OCI-LY3 (cell line): ENCODE data around the gene ABCA2.

Experiments used
- EZH2phosphoT487 ChIP-seq: fragments of 200-600 bp; shearing (Covaris generic); IDR thresholded peaks from 2 replicates; pipeline ENCODE4 v1.6.1; 2018; ENCODE audit warnings: antibody characterized with exemption, mixed run types, low read depth
- TF ChIP-seq, protein P1 (sequence below): fragments of 200-600, 300-600 bp; sonication (generic); IDR thresholded peaks from 2 replicates; pipeline ENCODE4 v1.5.1; 2014; ENCODE audit warnings: antibody characterized with exemption, low read length, low read depth

DNA sequence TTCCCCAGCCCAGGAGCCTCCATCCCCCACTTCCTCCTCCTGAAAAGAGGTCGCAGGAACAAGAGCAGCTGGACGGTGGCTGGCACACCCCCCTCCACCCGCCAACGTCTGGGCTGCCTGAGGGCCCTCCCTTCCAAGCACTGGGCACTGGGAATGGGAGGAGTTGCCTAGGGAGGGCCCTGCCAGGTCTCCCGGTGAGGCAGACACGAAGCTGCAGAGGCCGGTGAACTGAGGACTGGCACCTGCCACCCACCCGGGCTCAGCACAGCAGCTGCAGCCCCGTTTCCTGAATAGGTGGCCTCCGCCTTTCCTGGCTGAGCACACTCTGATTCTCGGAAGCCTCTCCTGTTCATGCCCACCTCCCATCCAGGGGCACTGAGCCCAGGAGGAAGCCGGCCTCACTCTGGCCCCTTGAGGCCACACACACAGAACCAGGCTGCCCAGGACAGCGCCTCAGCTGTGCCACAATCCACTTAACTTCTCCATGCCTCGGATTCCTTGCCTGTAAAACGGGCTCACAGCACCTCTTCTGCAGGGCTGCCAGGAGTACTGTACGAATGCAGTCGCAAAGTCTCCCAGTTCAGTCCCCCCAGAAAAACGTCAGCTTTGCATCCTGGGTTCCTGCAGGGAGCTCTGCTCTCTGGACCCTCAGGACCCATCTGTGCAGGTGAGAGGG is 16.6 kb upstream of the ABCA2 start:
- TF ChIP-seq, protein P1, sequence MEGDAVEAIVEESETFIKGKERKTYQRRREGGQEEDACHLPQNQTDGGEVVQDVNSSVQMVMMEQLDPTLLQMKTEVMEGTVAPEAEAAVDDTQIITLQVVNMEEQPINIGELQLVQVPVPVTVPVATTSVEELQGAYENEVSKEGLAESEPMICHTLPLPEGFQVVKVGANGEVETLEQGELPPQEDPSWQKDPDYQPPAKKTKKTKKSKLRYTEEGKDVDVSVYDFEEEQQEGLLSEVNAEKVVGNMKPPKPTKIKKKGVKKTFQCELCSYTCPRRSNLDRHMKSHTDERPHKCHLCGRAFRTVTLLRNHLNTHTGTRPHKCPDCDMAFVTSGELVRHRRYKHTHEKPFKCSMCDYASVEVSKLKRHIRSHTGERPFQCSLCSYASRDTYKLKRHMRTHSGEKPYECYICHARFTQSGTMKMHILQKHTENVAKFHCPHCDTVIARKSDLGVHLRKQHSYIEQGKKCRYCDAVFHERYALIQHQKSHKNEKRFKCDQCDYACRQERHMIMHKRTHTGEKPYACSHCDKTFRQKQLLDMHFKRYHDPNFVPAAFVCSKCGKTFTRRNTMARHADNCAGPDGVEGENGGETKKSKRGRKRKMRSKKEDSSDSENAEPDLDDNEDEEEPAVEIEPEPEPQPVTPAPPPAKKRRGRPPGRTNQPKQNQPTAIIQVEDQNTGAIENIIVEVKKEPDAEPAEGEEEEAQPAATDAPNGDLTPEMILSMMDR = no peak
- TF ChIP-seq EZH2phosphoT487 = no peak
